ENCODE measurements around the gene ATF3.
"Not testable (repeated sequence)": the region's sequence is repeated elsewhere in the genome, so short reads cannot be mapped to it uniquely, and the experiment has no call there.

Gene ATF3

DNA sequence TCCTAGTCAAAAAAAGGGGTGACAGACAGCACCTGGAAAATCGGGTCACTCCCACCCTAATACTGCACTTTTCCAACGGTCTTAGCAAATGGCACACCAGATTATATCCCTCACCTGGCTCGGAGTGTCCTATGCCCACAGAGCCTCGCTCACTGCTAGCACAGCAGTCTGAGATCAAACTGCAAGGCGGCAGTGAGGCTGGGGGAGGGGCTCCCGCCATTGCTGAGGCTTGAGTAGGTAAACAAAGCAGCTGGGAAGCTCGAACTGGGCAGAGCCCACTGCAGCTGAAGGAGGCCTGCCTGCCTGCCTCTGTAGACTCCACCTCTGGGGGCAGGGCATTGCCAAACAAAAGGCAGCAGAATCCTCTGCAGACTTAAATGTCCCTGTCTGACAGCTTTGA is 49.7 kb downstream of the ATF3 start:
- H3K9me3 Mint-ChIP-seq; H3K27ac Mint-ChIP-seq (ENCODE audit: low read depth); ATAC-seq (replicated peaks; ENCODE audit: extremely low read depth, poor library complexity, severe bottlenecking); H3K36me3 Mint-ChIP-seq (ENCODE audit: insufficient read depth); H3K4me1 Mint-ChIP-seq; H3K4me3 Mint-ChIP-seq; DNase-seq (ENCODE audit: low spot score in 2 of 2): not testable (repeated sequence)
- peaks cover 54% of the 10 kb centered on the region for H3K27me3 Mint-ChIP-seq

DNA sequence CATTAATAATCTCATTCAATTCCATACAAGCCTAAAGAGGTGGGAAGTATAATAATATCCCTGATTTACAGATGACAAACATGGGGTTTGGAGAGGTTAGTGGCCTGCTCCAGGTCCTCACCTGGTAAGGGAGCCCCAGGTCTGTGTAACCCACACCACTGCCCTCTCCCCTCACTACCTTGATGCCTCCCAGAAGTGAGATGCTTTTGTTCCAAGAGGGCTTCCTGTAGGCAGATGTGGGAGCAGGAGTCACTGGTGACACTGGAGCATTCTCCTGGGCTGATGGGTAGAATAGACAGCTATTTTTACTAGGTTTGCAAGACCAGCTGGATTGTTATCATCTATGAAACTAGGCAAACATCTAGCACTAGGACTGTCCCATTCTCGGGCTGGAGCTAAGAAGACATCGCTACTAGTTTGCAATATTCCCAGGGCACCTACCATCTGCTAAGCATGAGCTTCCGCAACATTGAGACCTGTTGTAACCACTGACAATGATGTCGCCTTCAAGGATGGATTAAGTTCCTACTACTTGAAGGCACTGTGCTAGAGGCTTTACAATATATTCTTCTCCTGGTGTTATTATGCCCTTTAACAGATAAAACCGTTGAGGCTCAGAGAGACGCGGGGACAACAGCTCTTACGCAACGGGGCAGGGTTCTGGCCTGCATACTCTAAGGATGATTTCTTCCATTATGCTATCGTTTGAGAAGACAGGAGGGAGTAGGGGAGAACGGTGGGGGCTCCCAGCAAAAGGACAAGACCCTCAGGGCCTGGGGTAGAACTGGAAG is 56.0 kb downstream of the ATF3 start:
- Mint-ChIP-seq H3K27me3 (peaks cover 5% of the 10 kb centered on the region), H3K4me3 (peak overlapping the region; percentile 63), H3K36me3 (ENCODE audit: insufficient read depth) (peaks cover 6% of the 10 kb centered on the region), H3K27ac (ENCODE audit: low read depth) (no peak overlapping the region), H3K9me3 (no peaks in the 10 kb centered on the region), H3K4me1 (peaks cover 14% of the 10 kb centered on the region)
- ATAC-seq (replicated peaks; ENCODE audit: extremely low read depth, poor library complexity, severe bottlenecking) (no peak), DNase-seq (ENCODE audit: low spot score in 2 of 2) (no peak)

DNA sequence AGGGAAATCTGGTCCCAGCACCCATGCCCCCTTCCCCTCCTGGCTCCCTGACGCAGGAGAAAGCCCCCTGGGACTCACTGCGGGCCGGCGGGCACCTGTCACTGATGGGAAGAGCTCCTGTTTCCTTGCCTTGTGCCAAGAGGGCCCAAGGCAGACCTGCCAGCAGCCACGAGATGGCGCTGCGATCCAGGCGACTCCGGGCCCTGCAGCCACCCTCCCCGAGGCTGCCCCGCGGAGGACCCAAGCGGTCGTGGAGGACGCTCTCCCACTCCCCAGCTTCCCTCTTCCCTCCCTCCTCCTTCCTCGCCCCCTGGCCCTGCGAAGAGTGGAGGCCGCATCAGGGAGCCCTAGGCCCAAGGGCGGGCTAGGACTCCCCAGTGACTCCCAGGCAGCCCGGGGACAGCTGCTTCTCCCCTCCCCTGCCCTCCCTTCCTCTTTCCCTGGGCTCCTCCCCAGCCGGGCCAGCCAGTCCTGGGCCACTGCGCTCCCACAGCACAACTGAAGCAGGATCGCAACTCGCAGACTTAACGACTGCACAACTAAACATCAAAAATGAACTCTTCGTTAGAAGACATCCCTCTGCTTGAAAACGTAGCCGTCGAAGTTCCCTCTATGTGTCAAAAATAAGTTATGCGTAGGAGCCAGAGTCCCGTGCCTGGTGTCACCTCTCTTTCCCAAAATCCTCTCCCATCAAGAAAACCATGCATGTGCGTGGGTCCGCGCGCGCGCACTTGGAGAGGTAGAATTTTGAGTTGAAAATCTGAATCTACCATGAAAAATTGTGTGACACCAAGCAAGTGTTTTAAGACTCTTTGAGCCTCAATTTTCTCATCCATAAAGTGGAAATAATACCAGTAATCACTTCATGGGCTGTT is 56.9 kb downstream of the ATF3 start:
- ATAC-seq (replicated peaks; ENCODE audit: extremely low read depth, poor library complexity, severe bottlenecking) (peak; percentile 80), DNase-seq (ENCODE audit: low spot score in 2 of 2) (peak; percentile 56 to 68)
- Mint-ChIP-seq H3K9me3 (no peaks in the 10 kb centered on the region), H3K27me3 (no peaks in the 10 kb centered on the region), H3K4me1 (peaks cover 14% of the 10 kb centered on the region), H3K27ac (ENCODE audit: low read depth) (no peak overlapping the region), H3K4me3 (peak overlapping the region; percentile 63), H3K36me3 (ENCODE audit: insufficient read depth) (peaks cover 6% of the 10 kb centered on the region)

DNA sequence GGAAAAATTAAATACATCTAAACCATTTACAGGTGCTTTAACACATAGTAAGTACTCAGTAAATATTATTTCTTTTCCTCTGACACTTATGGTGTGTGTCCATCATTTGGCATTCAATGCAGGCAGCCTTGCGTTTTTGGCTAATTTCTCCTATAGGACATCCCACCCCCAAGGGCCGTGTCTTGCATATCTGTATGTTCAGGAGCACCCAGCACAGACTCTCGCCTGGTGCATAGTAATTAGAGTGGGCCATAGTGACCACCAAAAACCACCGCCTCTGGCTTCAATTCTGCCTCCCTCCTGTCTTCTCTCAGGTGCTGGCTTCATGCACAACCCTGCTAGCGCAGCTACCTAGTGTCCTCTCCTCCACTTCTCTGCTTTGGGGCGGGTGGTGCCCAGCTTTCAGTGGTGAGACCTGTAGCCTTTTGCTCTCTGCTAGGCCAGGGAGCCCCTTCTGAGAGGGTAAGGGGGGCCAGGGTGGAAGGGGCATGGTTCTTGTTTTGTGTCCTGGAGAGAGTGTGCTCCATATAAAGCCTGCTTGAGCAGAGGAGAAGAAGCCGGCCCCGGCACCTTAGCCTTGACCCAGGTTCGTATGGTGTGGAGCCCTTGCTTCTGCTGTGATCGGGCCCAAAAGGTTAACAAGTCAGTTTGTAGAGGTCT is 57.7 kb downstream of the ATF3 start:
- Mint-ChIP-seq H3K27ac (ENCODE audit: low read depth) (no peak overlapping the region), H3K4me3 (peak overlapping the region; percentile 63)

DNA sequence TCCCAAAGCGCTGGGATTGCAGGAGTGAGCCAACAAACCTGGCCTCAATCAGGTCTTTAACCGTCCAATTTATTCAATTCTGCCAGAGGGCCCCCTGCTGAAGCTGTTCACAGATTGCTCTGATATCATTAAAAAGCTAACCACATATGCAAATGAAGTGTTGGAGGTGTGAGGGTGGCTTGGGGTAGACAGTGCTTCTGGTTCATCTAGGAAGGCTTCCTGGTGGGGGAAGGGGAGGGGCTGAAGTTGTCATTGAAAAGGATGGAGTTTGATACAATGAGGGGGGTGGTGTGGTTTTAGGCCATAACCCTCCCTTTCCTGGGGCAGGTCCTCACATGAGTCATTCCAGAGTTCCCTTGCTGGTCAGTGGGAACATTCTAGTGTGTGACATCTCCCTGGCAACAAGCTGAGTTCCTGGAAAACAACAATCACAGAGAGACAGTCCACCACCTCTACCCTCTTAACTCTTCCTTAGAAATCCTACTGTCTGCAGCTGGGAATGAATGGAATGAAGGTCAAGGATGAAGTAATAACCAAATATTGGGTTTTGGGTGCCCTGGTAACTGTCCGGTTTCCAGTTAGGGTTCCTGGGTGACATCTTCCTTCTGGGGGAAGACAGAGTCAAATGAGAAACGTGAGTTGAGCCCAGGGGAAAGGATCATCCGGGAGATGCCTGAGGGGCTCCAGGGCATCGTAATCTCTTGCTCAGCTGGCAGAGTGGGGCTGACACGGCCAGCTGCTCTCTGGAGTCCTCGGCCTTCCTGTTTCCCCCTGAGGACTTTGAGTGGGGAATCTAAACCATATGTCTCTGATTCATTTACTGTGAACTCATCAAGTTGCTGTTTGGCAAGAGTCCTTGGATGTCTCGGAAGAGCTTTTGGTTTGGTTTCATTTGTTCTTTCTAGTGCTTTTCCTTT is 58.9 kb downstream of the ATF3 start:
- Mint-ChIP-seq H3K4me1 (peaks cover 14% of the 10 kb centered on the region), H3K36me3 (ENCODE audit: insufficient read depth) (peaks cover 6% of the 10 kb centered on the region), H3K27ac (ENCODE audit: low read depth) (no peak overlapping the region), H3K27me3 (peaks cover 9% of the 10 kb centered on the region), H3K4me3 (no peak overlapping the region), H3K9me3 (no peaks in the 10 kb centered on the region)
- peak in 1 of 2 donors; percentile 11 for DNase-seq (ENCODE audit: low spot score in 2 of 2)
- peak; percentile 61 for ATAC-seq (replicated peaks; ENCODE audit: extremely low read depth, poor library complexity, severe bottlenecking)

More for the DNA sequence above, 57.7 kb downstream of the ATF3 start:
- no peak for DNase-seq (ENCODE audit: low spot score in 2 of 2)
- peaks cover 14% of the 10 kb centered on the region for H3K4me1 Mint-ChIP-seq
- H3K9me3 Mint-ChIP-seq = no peaks in the 10 kb centered on the region
- ATAC-seq (replicated peaks; ENCODE audit: extremely low read depth, poor library complexity, severe bottlenecking) = no peak
- peaks cover 4% of the 10 kb centered on the region for H3K27me3 Mint-ChIP-seq
- peaks cover 6% of the 10 kb centered on the region for H3K36me3 Mint-ChIP-seq (ENCODE audit: insufficient read depth)

DNA sequence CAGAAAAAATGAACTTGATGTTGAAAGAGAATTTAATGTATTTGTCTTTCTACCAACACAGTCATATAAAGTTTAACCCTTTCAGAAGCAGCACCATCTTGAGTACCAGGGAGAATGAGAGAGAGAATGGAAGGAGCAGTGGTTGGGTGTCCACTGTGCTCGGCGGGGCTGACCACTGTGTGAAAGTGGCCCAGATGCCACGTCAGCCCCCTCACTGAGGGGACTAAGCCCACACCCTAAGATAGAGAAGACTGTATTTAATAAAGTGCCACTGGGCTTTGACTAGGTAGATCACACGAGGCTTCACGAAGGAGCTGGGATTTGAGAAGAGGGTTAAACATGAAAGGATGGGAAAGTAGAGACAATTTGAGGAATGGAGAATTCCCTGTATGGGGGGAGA is 59.9 kb downstream of the ATF3 start:
- Mint-ChIP-seq H3K27me3 (peaks cover 9% of the 10 kb centered on the region), H3K4me3 (no peak overlapping the region), H3K27ac (ENCODE audit: low read depth) (peak overlapping the region; percentile 3), H3K9me3 (no peaks in the 10 kb centered on the region), H3K36me3 (ENCODE audit: insufficient read depth) (peaks cover 6% of the 10 kb centered on the region), H3K4me1 (peaks cover 14% of the 10 kb centered on the region)
- DNase-seq (ENCODE audit: low spot score in 2 of 2) (no peak), ATAC-seq (replicated peaks; ENCODE audit: extremely low read depth, poor library complexity, severe bottlenecking) (no peak)

DNA sequence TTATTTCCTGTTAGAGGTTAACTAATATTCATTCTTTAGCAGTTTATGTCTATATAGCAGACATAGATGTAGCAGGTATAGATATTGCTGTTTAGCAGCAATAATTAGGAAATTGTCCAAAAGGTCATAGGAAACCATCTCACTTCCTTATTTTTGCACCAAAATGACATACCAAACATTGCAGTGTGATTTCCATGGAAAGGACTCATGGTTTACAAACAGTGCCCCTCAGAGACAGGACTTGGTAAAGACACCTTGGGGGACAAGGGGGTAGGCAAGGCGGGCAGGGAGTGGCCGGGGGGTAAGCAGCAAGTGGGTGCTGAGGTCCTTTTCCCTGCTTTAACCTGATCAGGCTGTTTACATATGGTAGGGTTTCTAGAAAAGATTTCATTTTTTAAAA is 60.5 kb downstream of the ATF3 start:
- Mint-ChIP-seq H3K36me3 (ENCODE audit: insufficient read depth) (peaks cover 6% of the 10 kb centered on the region), H3K4me3 (no peak overlapping the region), H3K4me1 (peaks cover 14% of the 10 kb centered on the region), H3K27me3 (peaks cover 9% of the 10 kb centered on the region), H3K27ac (ENCODE audit: low read depth) (no peak overlapping the region), H3K9me3 (no peaks in the 10 kb centered on the region)
- peak in 1 of 2 donors; percentile 2 for DNase-seq (ENCODE audit: low spot score in 2 of 2)
- no peak for ATAC-seq (replicated peaks; ENCODE audit: extremely low read depth, poor library complexity, severe bottlenecking)

DNA sequence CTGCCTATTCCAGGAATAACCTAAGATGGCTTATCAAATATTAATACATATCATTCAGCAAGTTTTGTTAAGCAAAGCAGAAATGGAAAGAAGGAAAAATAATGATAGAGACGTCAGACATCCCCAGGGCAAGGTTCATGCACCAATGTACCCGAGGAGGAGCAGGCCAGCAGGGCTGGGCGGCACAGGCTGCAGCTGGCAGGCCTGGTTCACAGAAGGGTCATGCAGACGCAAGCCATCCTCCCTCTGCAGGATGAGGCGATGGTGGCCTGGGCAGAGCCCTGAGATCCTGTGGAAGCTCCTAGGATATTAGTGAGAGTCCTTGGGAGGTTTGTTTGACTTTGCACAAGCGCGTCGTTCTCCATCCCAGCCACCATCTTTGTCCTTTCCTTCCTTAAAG is 61.0 kb downstream of the ATF3 start:
- DNase-seq (ENCODE audit: low spot score in 2 of 2) (no peak), ATAC-seq (replicated peaks; ENCODE audit: extremely low read depth, poor library complexity, severe bottlenecking) (no peak)
- Mint-ChIP-seq H3K27ac (ENCODE audit: low read depth) (no peak overlapping the region), H3K4me3 (no peak overlapping the region), H3K9me3 (no peaks in the 10 kb centered on the region), H3K4me1 (peaks cover 14% of the 10 kb centered on the region), H3K36me3 (ENCODE audit: insufficient read depth) (peaks cover 6% of the 10 kb centered on the region), H3K27me3 (peaks cover 9% of the 10 kb centered on the region)

DNA sequence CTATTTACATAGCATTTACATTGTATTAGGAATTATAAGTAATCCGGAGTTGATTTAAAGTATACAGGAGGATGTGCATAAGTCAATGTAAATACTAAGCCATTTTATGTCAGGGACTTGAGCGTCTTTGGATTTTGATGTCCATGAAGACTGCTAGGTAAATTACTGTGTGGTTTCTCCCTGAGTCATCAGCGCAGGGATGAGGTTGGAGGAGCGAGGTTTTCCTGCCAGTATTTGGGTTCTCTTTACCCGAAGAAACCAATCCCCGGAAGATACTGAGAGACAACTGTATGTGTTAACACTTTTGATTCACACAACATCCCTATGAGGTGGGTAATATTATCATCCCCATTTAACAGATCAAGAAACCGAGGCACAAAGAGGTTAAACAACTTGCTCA is 61.7 kb downstream of the ATF3 start:
- Mint-ChIP-seq H3K36me3 (ENCODE audit: insufficient read depth) (peaks cover 7% of the 10 kb centered on the region), H3K4me3 (no peak overlapping the region), H3K27me3 (peaks cover 9% of the 10 kb centered on the region), H3K4me1 (peaks cover 14% of the 10 kb centered on the region), H3K9me3 (no peaks in the 10 kb centered on the region), H3K27ac (ENCODE audit: low read depth) (no peak overlapping the region)
- ATAC-seq (replicated peaks; ENCODE audit: extremely low read depth, poor library complexity, severe bottlenecking) = no peak
- no peak for DNase-seq (ENCODE audit: low spot score in 2 of 2)

Data from central memory CD8-positive, alpha-beta T cell (primary cell).